Progenitor cell of endocrine pancreas (in vitro differentiated cells): ENCODE measurements around the gene CDH3. TPM values are rescaled to one million over a fixed set of nuclear protein-coding genes. Genes with fewer than 3 reads are reported as not detected.
A peak's percentile ranks its signal among the peaks of the same experiment; 100 is the strongest.

ENCODE experiments used
- DNase-seq: peaks from one replicate; pipeline ENCODE4 v3.0.0; 2021; ENCODE audit warnings: low spot score; ENCODE audit not compliant: unreplicated experiment
- H3K27ac Mint-ChIP-seq: 2 replicates; pipeline ENCODE4 v1.8.0; 2021; ENCODE audit warnings: mild to moderate bottlenecking, moderate library complexity, mixed read lengths
- H3K27me3 Mint-ChIP-seq: 2 replicates; pipeline ENCODE4 v1.8.0; 2021; ENCODE audit warnings: mixed read lengths
- H3K36me3 Mint-ChIP-seq: 2 replicates; pipeline ENCODE4 v1.8.0; 2022; ENCODE audit warnings: mixed read lengths; ENCODE audit not compliant: insufficient read depth
- H3K4me1 Mint-ChIP-seq: 2 replicates; pipeline ENCODE4 v1.8.0; 2021; ENCODE audit warnings: low read depth, mixed read lengths
- H3K4me3 Mint-ChIP-seq: 2 replicates; pipeline ENCODE4 v1.8.0; 2021; ENCODE audit warnings: low read depth, mild to moderate bottlenecking, moderate library complexity, mixed read lengths
- H3K9me3 Mint-ChIP-seq: 2 replicates; pipeline ENCODE4 v1.8.0; 2021; ENCODE audit warnings: low read depth, mixed read lengths
- total RNA-seq: library from RNA; stranded (reverse); gene quantifications from 2 replicates; pipeline ENCODE4 v1.2.1, GENCODE V29; 2021
- TF ChIP-seq, protein P1 (sequence below): fragments of 200-600 bp; sonication (generic); IDR thresholded peaks from one replicate; pipeline ENCODE4 v1.5.0; 2021; ENCODE audit warnings: antibody characterized with exemption, mild to moderate bottlenecking; ENCODE audit not compliant: unreplicated experiment

The CDH3 gene
- total RNA-seq, 1 donor from 2014 or later = 107 TPM

DNA sequence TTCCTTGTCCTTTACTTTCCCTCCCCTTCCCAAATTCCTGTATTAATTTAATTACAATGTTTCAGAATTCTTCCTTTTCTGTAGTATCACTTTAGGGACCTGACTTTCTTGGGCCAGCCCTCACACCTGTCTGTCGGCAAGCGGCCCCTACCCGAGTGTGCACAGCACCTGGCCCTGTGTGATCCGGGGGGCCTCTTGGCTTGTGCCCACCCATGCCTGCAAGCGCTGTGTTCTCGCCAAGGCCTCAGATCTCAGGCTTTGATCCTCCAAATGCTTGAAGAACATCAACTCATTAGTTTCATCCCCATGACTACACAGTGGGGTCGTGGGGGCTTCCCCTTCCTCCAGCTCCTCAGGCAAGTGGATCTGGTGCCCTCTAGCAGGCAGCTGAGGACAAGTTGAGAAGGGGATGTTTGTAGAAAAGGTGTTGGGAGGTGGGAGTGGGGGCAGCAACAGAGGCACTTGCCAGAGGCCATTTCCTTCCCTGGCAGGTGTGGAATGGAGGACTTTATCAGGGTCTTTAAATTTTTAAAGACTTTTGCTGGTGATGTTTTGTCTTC, 15.7 kb upstream of the CDH3 start:
- TF ChIP-seq, protein P1, sequence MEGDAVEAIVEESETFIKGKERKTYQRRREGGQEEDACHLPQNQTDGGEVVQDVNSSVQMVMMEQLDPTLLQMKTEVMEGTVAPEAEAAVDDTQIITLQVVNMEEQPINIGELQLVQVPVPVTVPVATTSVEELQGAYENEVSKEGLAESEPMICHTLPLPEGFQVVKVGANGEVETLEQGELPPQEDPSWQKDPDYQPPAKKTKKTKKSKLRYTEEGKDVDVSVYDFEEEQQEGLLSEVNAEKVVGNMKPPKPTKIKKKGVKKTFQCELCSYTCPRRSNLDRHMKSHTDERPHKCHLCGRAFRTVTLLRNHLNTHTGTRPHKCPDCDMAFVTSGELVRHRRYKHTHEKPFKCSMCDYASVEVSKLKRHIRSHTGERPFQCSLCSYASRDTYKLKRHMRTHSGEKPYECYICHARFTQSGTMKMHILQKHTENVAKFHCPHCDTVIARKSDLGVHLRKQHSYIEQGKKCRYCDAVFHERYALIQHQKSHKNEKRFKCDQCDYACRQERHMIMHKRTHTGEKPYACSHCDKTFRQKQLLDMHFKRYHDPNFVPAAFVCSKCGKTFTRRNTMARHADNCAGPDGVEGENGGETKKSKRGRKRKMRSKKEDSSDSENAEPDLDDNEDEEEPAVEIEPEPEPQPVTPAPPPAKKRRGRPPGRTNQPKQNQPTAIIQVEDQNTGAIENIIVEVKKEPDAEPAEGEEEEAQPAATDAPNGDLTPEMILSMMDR = no peak
- H3K36me3 Mint-ChIP-seq = no peaks in the 10 kb centered on the region
- no peak for DNase-seq
- H3K27ac Mint-ChIP-seq = no peak overlapping the region
- H3K27me3 Mint-ChIP-seq = peaks cover 5% of the 10 kb centered on the region
- peaks cover 2% of the 10 kb centered on the region for H3K4me1 Mint-ChIP-seq
- no peak overlapping the region for H3K4me3 Mint-ChIP-seq
- H3K9me3 Mint-ChIP-seq = no peaks in the 10 kb centered on the region

DNA sequence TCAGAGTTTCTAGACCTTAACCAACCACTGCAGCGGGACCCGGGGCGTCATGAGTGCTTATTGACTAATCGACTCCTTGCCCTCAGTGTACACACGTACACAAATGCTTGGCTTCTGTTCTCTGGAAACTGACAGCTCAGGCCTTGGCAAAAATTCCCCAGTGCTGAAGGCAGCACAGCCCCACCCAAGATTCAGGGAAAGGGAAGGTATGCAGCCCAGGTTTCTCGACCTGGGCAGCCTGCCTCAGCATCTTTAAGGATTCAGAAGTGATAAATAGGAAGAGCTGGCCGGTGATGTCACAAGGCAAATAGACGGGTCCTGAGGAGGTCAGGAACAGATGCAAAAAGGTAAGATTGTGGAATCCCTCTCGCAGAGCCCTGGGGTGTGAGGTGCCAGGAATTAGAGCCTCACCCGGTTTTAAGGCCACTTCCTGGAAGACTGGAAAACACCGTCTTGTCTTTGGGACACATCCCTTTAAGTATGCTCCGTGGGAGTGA, 9.0 kb upstream of the CDH3 start:
- no peaks in the 10 kb centered on the region for H3K36me3 Mint-ChIP-seq
- TF ChIP-seq, protein P1 = no peak
- H3K9me3 Mint-ChIP-seq = no peaks in the 10 kb centered on the region
- no peak for DNase-seq
- no peak overlapping the region for H3K27ac Mint-ChIP-seq
- peaks cover 7% of the 10 kb centered on the region for H3K4me1 Mint-ChIP-seq
- peaks cover 12% of the 10 kb centered on the region for H3K27me3 Mint-ChIP-seq
- no peak overlapping the region for H3K4me3 Mint-ChIP-seq

DNA sequence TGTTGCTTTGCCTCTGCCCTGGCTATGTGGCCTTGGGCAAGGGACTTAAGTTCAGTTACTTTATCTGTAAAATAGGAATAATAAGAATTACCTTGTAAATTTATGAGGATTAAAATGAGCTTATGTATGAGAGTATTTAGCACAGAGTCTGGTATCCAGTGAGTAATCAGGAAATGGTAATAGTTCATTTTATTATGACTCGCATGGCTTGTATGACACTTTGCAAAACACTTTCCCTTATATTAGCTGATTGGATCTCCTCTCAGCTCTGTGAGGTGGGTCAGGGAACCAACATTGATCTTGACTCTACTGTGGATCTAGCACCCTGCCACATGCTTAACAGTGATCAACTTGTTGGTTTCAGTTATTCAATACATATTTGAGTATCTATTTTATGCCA, 8.3 kb upstream of the CDH3 start:
- H3K9me3 Mint-ChIP-seq = no peaks in the 10 kb centered on the region
- no peak overlapping the region for H3K4me3 Mint-ChIP-seq
- DNase-seq = no peak
- no peaks in the 10 kb centered on the region for H3K36me3 Mint-ChIP-seq
- TF ChIP-seq, protein P1 = no peak
- H3K27me3 Mint-ChIP-seq = peaks cover 14% of the 10 kb centered on the region
- H3K4me1 Mint-ChIP-seq = peaks cover 7% of the 10 kb centered on the region
- H3K27ac Mint-ChIP-seq = no peak overlapping the region

DNA sequence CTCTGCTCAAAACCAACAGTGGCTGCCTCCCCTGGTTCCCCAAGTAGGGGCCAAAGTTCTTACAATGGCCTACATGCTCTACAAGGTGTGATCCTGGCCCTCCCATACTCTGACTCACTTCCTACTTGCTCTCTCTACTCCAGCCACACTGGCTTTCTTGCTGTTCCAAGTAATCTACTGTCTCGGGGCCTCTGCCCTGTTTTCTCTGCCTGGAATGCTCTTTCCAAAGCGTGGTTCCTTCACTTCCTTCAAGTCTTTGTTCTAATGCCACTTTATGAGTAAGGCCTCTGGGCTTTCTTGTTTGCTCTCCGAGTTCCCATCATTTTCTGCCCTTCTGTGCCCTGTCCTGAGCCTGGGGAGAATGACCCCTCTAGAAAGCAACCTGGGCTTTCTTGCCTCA, 4.1 kb upstream of the CDH3 start:
- Mint-ChIP-seq H3K4me1 (peaks cover 16% of the 10 kb centered on the region), H3K27me3 (peaks cover 35% of the 10 kb centered on the region), H3K9me3 (no peaks in the 10 kb centered on the region), H3K36me3 (no peaks in the 10 kb centered on the region), H3K27ac (no peak overlapping the region), H3K4me3 (no peak overlapping the region)
- DNase-seq = no peak
- TF ChIP-seq, protein P1 = no peak

GRCh38 chr16:68642047-68642435, 3.1 kb upstream of the CDH3 start:
- TF ChIP-seq, protein P1 = no peak
- H3K4me3 Mint-ChIP-seq = peak overlapping the region; percentile 56
- no peaks in the 10 kb centered on the region for H3K9me3 Mint-ChIP-seq
- no peak for DNase-seq
- H3K27me3 Mint-ChIP-seq = peaks cover 31% of the 10 kb centered on the region
- H3K4me1 Mint-ChIP-seq = peaks cover 17% of the 10 kb centered on the region
- peak overlapping the region; percentile 69 for H3K27ac Mint-ChIP-seq
- no peaks in the 10 kb centered on the region for H3K36me3 Mint-ChIP-seq
